Bronchial smooth muscle cell (primary cell): Measurements from ENCODE around the gene IFIT5. TPM values are rescaled to one million over a fixed set of nuclear protein-coding genes. Genes with fewer than 3 reads are reported as not detected.

Source experiments
- total RNA-seq: library from RNA; depleted of rRNA; stranded (reverse); fragments of >200 nt; gene quantifications from 2 replicates; pipeline ENCODE4 v1.2.1, GENCODE V29; 2014

Gene IFIT5, protein sequence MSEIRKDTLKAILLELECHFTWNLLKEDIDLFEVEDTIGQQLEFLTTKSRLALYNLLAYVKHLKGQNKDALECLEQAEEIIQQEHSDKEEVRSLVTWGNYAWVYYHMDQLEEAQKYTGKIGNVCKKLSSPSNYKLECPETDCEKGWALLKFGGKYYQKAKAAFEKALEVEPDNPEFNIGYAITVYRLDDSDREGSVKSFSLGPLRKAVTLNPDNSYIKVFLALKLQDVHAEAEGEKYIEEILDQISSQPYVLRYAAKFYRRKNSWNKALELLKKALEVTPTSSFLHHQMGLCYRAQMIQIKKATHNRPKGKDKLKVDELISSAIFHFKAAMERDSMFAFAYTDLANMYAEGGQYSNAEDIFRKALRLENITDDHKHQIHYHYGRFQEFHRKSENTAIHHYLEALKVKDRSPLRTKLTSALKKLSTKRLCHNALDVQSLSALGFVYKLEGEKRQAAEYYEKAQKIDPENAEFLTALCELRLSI
- 18.8 and 20.0 TPM in 2 replicates for total RNA-seq

GRCh38 chr10:89414146-89414878, at the start of gene IFIT5:
Gene IFIT5 (plus strand): TSS chr10:89414568. CDS start chr10:89414799, 231 bp downstream.

DNA sequence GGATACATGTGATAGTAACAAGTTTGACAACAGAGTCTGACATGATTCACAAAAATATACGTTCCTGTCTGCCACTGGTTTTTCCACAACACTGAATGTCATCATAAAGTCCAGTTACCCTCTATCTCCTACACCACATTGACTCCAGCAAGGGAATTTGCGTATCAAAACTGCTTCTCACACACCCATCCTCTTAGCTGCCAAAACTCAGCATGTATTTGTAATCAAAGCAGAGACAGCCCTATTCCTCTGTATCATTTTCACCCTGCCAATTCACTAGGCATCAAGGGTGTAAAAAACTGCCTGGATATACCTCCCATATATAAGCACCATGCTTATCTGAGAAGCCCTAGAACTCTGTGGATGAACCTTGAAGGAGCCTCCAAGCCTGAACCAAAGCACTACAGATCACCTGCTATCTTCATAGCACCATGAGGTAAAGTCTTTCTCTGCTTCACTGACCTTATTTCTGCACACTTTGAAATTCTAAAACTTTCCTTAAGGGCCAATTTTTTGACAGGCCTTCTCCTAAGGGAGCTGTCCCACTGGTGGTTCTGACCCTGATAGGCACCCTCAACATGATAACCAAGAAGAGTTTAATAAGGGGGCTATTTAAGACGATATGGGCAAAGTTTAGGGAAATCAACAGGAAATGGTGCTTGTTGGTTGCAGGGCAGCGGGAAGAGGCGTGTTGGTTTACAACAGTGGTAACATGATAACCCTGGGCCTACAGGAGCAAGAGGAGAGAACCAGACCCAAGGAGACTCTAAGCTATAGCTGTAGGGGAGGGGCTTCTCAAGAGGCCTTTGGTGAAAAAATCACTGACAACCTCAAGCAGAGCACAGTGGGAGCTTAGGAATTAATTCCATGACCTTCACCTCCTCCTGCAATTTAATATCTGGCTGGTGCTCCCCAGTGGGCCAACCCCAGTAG, 36.4 kb upstream of the IFIT5 start, which contains the start of gene IFIT1B:
Gene IFIT1B, plus strand, starts transcription at position 352 of the 933 bp plus-strand sequence. Its CDS starts 80 bp downstream, at position 432.

DNA sequence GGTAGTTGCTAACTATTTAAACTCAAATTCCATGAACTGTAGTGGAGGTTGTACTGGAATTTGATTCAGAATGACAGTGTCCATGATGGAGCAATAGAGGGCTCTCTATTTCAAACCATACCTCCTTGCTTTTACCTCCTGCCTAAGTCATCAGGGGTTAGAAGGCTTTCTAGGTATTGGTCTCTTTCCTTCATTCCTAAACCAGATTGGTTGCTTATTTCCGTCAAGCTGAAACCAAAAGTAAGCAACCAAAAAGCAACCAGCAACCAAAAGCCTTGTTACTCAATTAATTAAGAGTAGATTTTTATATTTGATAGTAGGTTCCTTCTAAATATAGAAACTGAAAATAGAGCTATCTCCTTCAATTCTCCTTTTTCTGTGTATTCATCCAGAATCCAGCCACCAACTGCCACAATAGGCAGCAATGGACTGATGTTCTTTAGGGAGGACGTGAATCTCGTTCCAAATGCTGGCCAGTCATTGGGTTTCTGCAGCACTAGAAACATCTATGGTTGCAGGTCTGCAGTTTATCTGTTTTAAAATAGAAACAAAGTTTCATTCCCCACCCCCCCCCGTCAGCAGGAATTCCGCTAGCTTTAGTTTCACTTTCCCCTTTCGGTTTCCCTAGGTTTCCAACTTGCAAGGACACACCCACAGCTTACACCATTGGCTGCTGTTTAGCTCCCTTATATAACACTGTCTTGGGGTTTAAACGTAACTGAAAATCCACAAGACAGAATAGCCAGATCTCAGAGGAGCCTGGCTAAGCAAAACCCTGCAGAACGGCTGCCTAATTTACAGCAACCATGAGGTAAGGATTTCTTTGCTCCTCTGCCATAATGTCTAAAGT, 22.2 kb upstream of the IFIT5 start, which contains the start of gene IFIT1:
Gene IFIT1, plus strand, starts transcription at position 717 of the 850 bp plus-strand sequence. Its CDS starts 90 bp downstream, at position 807.

Other genes starting within 250 kb of the IFIT5 start
- 0.26 and 0.47 TPM in 2 replicates for gene CH25H, start 207.3 kb upstream of the IFIT5 start, total RNA-seq
- gene LIPA, start 162.8 kb upstream of the IFIT5 start, total RNA-seq = 32.0 and 37.8 TPM in 2 replicates
- gene IFIT2, start 112.5 kb upstream of the IFIT5 start, total RNA-seq = 8.0 and 9.1 TPM in 2 replicates
- 19.0 and 19.7 TPM in 2 replicates for gene IFIT3, start 86.6 kb upstream of the IFIT5 start, total RNA-seq
- under 0.01 TPM in 1 of 2 replicates, not detected in the other for gene IFIT1B, start 36.5 kb upstream of the IFIT5 start, total RNA-seq
- 40.8 and 43.9 TPM in 2 replicates for gene IFIT1, start 21.9 kb upstream of the IFIT5 start, total RNA-seq
- under 0.01 and 0.16 TPM in 2 replicates for gene SLC16A12, start 121.0 kb downstream of the IFIT5 start, total RNA-seq
- gene PANK1, start 230.7 kb downstream of the IFIT5 start, total RNA-seq = 3.1 and 5.2 TPM in 2 replicates